Lung (tissue), 12 donors: ENCODE data around the gene PSPC1. TPM values are rescaled to one million over a fixed set of nuclear protein-coding genes. Genes with fewer than 3 reads are reported as not detected.

Experiments
- ATAC-seq: fragments of 200-7000 bp; cut with Tn5 transposase; one replicate; pipeline ENCODE4 v1.9.1; 2020; ENCODE audit warnings: moderate number of reproducible peaks; ENCODE audit not compliant: insufficient read depth, low FRiP score
- DNase-seq, 3 donors: peaks; one replicate each; pipeline ENCODE4 v3.0.0-alpha.2; 2013 to 2017
- H3K27ac ChIP-seq, 2 donors: one replicate each; pipeline ENCODE4 v1.5.1; 2013; ENCODE audit warnings: mild to moderate bottlenecking in 2 of 2, moderate library complexity in 2 of 2, control low read depth in 1 of 2, inconsistent platforms in 1 of 2, low read depth in 1 of 2, low read length in 1 of 2
- H3K27me3 ChIP-seq, 3 donors: one replicate each; pipeline ENCODE4 v1.5.1; 2013; ENCODE audit warnings: low read length in 2 of 3; ENCODE audit not compliant: control insufficient read depth in 3 of 3, insufficient read depth in 3 of 3
- H3K36me3 ChIP-seq, 4 donors: one replicate each; pipeline ENCODE4 v1.5.1; 2013; ENCODE audit warnings: low read length in 4 of 4, mild to moderate bottlenecking in 1 of 4, moderate library complexity in 1 of 4; ENCODE audit not compliant: control insufficient read depth in 4 of 4, insufficient read depth in 4 of 4
- H3K4me1 ChIP-seq, 5 donors: one replicate each; pipeline ENCODE4 v1.5.1; 2013; ENCODE audit warnings: low read length in 5 of 5, mild to moderate bottlenecking in 2 of 5, moderate library complexity in 1 of 5; ENCODE audit not compliant: control insufficient read depth in 5 of 5, insufficient read depth in 5 of 5
- H3K4me3 ChIP-seq: one replicate; pipeline ENCODE4 v1.5.1; 2013; ENCODE audit warnings: mild to moderate bottlenecking, control low read depth, moderate library complexity
- H3K9ac ChIP-seq, 2 donors: one replicate each; pipeline ENCODE4 v1.5.1; 2013; ENCODE audit warnings: low read length in 2 of 2, control low read depth in 1 of 2; ENCODE audit not compliant: insufficient read depth in 1 of 2
- H3K9me3 ChIP-seq, 4 donors: one replicate each; pipeline ENCODE4 v1.5.1; 2013; ENCODE audit warnings: low read length in 3 of 4, mild to moderate bottlenecking in 1 of 4, moderate library complexity in 1 of 4; ENCODE audit not compliant: control insufficient read depth in 4 of 4, insufficient read depth in 3 of 4
- WGBS, 2 donors: extraction: QIAGEN DNeasy Blood & Tissue Kit; methylation state at CpG; one replicate each; pipeline ENCODE4 v1.1.7; 2013; 5-methylcytosine and 5-hydroxymethylcytosine counted together
- polyA plus RNA-seq, 2 donors: library from polyadenylated mRNA; stranded (reverse); fragments of 200-250 nt; gene quantifications; one replicate each; pipeline ENCODE4 v1.2.1, GENCODE V29; 2013
- total RNA-seq, 2 donors: library from RNA; depleted of rRNA in 1 of 2; stranded (reverse); fragments of >200 nt in 1 of 2; gene quantifications; one replicate each; pipeline ENCODE4 v1.2.1, GENCODE V29; 2014 to 2021
- TF ChIP-seq, protein P1 (sequence below): IDR thresholded peaks from 2 replicates; pipeline ENCODE4 v1.5.1; 2012; ENCODE audit warnings: mild to moderate bottlenecking; ENCODE audit errors: control extremely low read depth, extremely low read depth
- donor health status: control.
- donor health status: control.
- donor health status: Bipolar disorder and iron deficiency.
- donor health status: healthy.
- donor health status: DM: yes; HTN: yes; CAD: no.

PSPC1 gene
- total and polyA plus RNA-seq, 4 donors: 23.5 to 103 (median 39.6) TPM

DNA sequence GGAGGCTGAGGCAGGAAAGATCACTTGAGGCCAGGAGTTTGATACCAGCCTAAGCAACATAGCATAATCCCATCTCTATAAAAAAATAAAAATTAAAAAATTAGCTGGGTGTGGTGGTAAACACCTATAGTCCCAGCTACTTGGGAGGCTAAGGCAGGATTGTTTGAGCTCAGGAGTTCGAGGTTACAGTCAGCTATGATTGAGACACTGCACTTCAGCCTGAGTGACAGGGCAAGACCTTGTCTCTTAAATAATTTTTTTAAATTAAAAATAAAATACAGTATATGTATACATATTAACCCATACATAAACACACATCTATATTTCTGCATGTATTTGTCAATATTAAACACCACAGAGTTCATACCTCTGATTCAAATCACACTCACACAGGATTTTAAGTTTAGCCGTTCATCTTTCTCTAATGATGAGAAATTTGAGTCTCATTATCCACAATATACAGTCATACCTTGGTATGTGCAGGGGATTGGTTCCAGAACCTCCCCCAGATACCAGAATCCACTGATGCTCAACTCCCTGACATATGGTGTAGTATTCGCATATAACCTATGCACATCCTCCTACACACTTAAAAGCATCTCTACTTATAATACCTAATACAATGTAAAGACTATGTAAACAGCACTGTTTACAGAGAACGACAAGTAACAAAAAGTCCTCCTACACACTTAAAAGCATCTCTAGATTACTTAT, 44.7 kb downstream of the PSPC1 start:
- DNase-seq: no peak
- Histone ChIP-seq H3K36me3 (peaks cover 0 to 17% (median 9%) of the 10 kb centered on the region in 4 donors), H3K9ac (no peak overlapping the region), H3K4me1 (peaks cover 0 to 1% (median 0%) of the 10 kb centered on the region in 5 donors), H3K27ac (no peak overlapping the region), H3K27me3 (no peaks in the 10 kb centered on the region), H3K9me3 (no peaks in the 10 kb centered on the region), H3K4me3 (no peak overlapping the region)
- TF ChIP-seq, protein P1, sequence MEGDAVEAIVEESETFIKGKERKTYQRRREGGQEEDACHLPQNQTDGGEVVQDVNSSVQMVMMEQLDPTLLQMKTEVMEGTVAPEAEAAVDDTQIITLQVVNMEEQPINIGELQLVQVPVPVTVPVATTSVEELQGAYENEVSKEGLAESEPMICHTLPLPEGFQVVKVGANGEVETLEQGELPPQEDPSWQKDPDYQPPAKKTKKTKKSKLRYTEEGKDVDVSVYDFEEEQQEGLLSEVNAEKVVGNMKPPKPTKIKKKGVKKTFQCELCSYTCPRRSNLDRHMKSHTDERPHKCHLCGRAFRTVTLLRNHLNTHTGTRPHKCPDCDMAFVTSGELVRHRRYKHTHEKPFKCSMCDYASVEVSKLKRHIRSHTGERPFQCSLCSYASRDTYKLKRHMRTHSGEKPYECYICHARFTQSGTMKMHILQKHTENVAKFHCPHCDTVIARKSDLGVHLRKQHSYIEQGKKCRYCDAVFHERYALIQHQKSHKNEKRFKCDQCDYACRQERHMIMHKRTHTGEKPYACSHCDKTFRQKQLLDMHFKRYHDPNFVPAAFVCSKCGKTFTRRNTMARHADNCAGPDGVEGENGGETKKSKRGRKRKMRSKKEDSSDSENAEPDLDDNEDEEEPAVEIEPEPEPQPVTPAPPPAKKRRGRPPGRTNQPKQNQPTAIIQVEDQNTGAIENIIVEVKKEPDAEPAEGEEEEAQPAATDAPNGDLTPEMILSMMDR: no peak
- 86% methylated on average over 4 of the region's 4 CpGs for WGBS, 2 donors
- ATAC-seq: no peak

DNA sequence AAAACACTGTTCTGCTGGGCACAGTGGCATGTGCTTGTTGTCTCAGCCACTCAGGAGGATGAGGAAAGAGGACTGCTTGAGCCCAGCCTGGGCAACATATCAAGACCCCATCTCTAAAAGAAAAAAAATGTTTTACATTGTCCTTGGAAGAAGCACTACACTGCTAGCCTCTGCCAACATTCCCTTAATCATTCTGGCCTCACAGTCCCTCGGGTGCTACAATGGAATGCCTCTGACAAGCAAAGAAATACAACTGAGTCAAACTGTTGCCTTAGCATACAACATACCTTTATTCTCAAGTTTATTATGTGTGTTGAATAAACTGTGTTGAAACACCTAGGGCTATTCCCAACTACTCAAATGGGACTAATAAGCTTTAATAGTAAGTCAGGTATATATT, 56.1 kb downstream of the PSPC1 start:
- TF ChIP-seq, protein P1: no peak
- ATAC-seq: no peak
- Histone ChIP-seq H3K27ac (no peak overlapping the region), H3K4me3 (no peak overlapping the region), H3K9me3 (no peaks in the 10 kb centered on the region), H3K4me1 (no peaks in the 10 kb centered on the region), H3K27me3 (no peaks in the 10 kb centered on the region), H3K36me3 (peaks cover 6 to 26% (median 12%) of the 10 kb centered on the region in 4 donors), H3K9ac (no peak overlapping the region)
- WGBS, 2 donors: 76 to 91% methylated on average over 1 of the region's 1 CpG
- DNase-seq: no peak

DNA sequence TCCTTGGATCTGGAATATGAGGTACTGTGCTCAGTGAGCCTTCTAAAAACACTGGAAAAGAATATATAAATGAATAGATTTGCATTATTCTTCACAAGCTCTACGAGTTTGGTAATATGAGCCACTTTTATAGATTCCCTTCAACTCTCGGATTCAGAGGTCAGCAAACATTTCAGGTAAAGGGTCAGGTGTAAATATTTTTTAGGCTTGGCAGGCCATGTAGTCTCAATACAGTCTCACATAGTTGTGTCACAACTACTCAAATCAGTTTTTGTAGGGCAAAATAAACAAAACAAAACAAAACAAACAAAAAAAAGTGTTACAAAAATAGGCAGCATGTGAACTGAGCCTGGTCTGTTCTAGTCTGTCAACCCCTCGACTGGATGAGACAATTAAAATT, 57.4 kb downstream of the PSPC1 start:
- DNase-seq (no peak), ATAC-seq (no peak)
- Histone ChIP-seq H3K4me1 (no peaks in the 10 kb centered on the region), H3K36me3 (peaks cover 6 to 20% (median 10%) of the 10 kb centered on the region in 4 donors), H3K4me3 (no peak overlapping the region), H3K27ac (no peak overlapping the region), H3K9ac (no peak overlapping the region), H3K9me3 (no peaks in the 10 kb centered on the region), H3K27me3 (no peaks in the 10 kb centered on the region)
- 79 to 87% methylated on average over 3 of the region's 3 CpGs for WGBS, 2 donors
- TF ChIP-seq, protein P1: no peak
